ENCODE measurements around the gene CHCHD3. TPM values are rescaled to one million over a fixed set of nuclear protein-coding genes. Genes with fewer than 3 reads are reported as not detected.

CHCHD3 gene
- total and polyA plus RNA-seq, 9 of the 15 experiments (the other 6 are each of a cell fraction or from before 2014, with no cell fraction given), result 66.2 to 279 (median 204) TPM

GRCh38 chr7:133081599-133082389 is at the start of gene CHCHD3 (continued):
- TF ChIP-seq PATZ1 (CRISPR knock-in tag; IDR thresholded peaks at IDR 0.05; ENCODE audit: borderline replicate concordance), result no peak
- peak; percentile 49; the same call in 1 of the 2 replicates for TF ChIP-seq IRF1 (CRISPR knock-in tag; IDR thresholded peaks at IDR 0.05; ENCODE audit: borderline replicate concordance)
- TF ChIP-seq, protein P1, sequence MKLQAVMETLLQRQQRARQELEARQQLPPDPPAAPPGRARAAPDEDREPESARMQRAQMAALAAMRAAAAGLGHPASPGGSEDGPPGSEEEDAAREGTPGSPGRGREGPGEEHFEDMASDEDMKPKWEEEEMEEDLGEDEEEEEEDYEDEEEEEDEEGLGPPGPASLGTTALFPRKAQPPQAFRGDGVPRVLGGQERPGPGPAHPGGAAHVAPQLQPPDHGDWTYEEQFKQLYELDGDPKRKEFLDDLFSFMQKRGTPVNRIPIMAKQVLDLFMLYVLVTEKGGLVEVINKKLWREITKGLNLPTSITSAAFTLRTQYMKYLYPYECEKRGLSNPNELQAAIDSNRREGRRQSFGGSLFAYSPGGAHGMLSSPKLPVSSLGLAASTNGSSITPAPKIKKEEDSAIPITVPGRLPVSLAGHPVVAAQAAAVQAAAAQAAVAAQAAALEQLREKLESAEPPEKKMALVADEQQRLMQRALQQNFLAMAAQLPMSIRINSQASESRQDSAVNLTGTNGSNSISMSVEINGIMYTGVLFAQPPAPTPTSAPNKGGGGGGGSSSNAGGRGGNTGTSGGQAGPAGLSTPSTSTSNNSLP (IDR thresholded peaks at IDR 0.05; ENCODE audit: borderline replicate concordance, low read depth, low read length), result peak; percentile 67; the same call in 1 of the 2 replicates
- TF ChIP-seq, protein P2, sequence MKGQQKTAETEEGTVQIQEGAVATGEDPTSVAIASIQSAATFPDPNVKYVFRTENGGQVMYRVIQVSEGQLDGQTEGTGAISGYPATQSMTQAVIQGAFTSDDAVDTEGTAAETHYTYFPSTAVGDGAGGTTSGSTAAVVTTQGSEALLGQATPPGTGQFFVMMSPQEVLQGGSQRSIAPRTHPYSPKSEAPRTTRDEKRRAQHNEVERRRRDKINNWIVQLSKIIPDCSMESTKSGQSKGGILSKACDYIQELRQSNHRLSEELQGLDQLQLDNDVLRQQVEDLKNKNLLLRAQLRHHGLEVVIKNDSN (CRISPR knock-in tag; IDR thresholded peaks at IDR 0.05), result peak; percentile 97
- peak; percentile 88 for TF ChIP-seq ATF7 (IDR thresholded peaks at IDR 0.05)
- peak; percentile 94 to 99 for TF ChIP-seq TEAD1 (CRISPR knock-in tag; IDR thresholded peaks at IDR 0.05)
- no peak for TF ChIP-seq TCFL5 (CRISPR knock-in tag; conservative IDR thresholded peaks at IDR 0.05)
- TF ChIP-seq CEBPB (tag; IDR thresholded peaks at IDR 0.05), result no peak
- no peak for TF ChIP-seq NR2C2 (CRISPR knock-in tag; IDR thresholded peaks at IDR 0.05)
- TF ChIP-seq NR2C2 (tag; IDR thresholded peaks at IDR 0.05), result peak; percentile 92
- peak; percentile 69; the same call in 1 of the 2 replicates for TF ChIP-seq BACH1 (tag; IDR thresholded peaks at IDR 0.05)
- TF ChIP-seq, protein P3, sequence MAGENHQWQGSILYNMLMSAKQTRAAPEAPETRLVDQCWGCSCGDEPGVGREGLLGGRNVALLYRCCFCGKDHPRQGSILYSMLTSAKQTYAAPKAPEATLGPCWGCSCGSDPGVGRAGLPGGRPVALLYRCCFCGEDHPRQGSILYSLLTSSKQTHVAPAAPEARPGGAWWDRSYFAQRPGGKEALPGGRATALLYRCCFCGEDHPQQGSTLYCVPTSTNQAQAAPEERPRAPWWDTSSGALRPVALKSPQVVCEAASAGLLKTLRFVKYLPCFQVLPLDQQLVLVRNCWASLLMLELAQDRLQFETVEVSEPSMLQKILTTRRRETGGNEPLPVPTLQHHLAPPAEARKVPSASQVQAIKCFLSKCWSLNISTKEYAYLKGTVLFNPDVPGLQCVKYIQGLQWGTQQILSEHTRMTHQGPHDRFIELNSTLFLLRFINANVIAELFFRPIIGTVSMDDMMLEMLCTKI (IDR thresholded peaks at IDR 0.05; ENCODE audit: partially characterized antibody), result no peak
- TF ChIP-seq CXXC5 (CRISPR knock-in tag; IDR thresholded peaks at IDR 0.05), result peak; percentile 97
- no peak; the same call in 1 of the 2 replicates for TF ChIP-seq ARID1B (IDR thresholded peaks at IDR 0.05)
- no peak for TF ChIP-seq ZNF398 (CRISPR knock-in tag; IDR thresholded peaks at IDR 0.05)
- TF ChIP-seq SLC30A9 (CRISPR knock-in tag; IDR thresholded peaks at IDR 0.05), result no peak
- peak; percentile 54; the same call in 1 of the 2 replicates for TF ChIP-seq ZNF76 (CRISPR knock-in tag; IDR thresholded peaks at IDR 0.05; ENCODE audit: borderline replicate concordance)
- no peak for TF ChIP-seq SRSF1 (IDR thresholded peaks at IDR 0.05; ENCODE audit: low read depth, low read length)

All from K562 (cell line).